Measurements from ENCODE around the gene ATP6V0B. TPM values are rescaled to one million over a fixed set of nuclear protein-coding genes. Genes with fewer than 3 reads are reported as not detected.
A peak's percentile ranks its signal among the peaks of the same experiment; 100 is the strongest.

Gene ATP6V0B
- total RNA-seq, 8 experiments from 2014 or later, result 106 to 333 (median 237) TPM

- no peak overlapping the region for H3K27ac ChIP-seq
- peak overlapping the region; percentile 69 to 92 (median 78) for H3K4me3 ChIP-seq
- in situ Hi-C loops (cut with MboI; ENCODE audit: low pct_unique_long_range_greater_than_20kb in 2 of 9, low sequenced_read_pairs in 9 of 9, unreplicated experiment in 9 of 9), result no loop called here
- WGBS, 10 experiments, result 80 to 100% (median 95%) methylated on average over 1 to 3 of the region's 4 CpGs; no CpG with 5 or more reads in 6 of the 10 experiments
- ATAC-seq (replicated peaks in 6 of 8), result no peak
- peaks cover 31 to 45% of the 10 kb centered on the region in 2 donors for H3K4me1 ChIP-seq (replicated peaks in 1 of 2)
Observed at GRCh38 chr1:43976045-43976444, 1.3 kb downstream of the ATP6V0B start.

- H3K4me1 ChIP-seq (replicated peaks in 1 of 2), result peaks cover 31 to 44% of the 10 kb centered on the region in 2 donors
- 60 to 100% (median 96%) methylated on average over 1 to 8 of the region's 8 CpGs; no CpG with 5 or more reads in 4 of the 10 experiments for WGBS, 10 experiments
- H3K4me3 ChIP-seq, result peak overlapping the region in 2 of 5 donors; percentile 80 to 92
- no peak for ATAC-seq (replicated peaks in 6 of 8)
- no peak overlapping the region for H3K27ac ChIP-seq
- in situ Hi-C loops (cut with MboI; ENCODE audit: low pct_unique_long_range_greater_than_20kb in 2 of 9, low sequenced_read_pairs in 9 of 9, unreplicated experiment in 9 of 9), result no loop called here
Observed at GRCh38 chr1:43976890-43977289, 2.1 kb downstream of the ATP6V0B start.

GRCh38 chr1:43977376-43978263 lies 2.9 kb downstream of the ATP6V0B start:
- no peak for ATAC-seq (replicated peaks in 6 of 8)
- H3K4me1 ChIP-seq (replicated peaks in 1 of 2), result peaks cover 31 to 44% of the 10 kb centered on the region in 2 donors
- H3K27ac ChIP-seq, result no peak overlapping the region
- in situ Hi-C loops (cut with MboI; ENCODE audit: low pct_unique_long_range_greater_than_20kb in 2 of 9, low sequenced_read_pairs in 9 of 9, unreplicated experiment in 9 of 9), result no loop called here
- peak overlapping the region in 2 of 5 donors; percentile 3 to 90 for H3K4me3 ChIP-seq
- WGBS, 10 experiments, result 75 to 100% (median 95%) methylated on average over 1 to 9 of the region's 9 CpGs; no CpG with 5 or more reads in 1 of the 10 experiments

- H3K4me1 ChIP-seq (replicated peaks in 1 of 2), result peaks cover 31 to 44% of the 10 kb centered on the region in 2 donors
- H3K4me3 ChIP-seq, result peak overlapping the region; percentile 54 to 90 (median 76)
- peak overlapping the region in 1 of 2 donors; percentile 78 for H3K27ac ChIP-seq
- ATAC-seq (replicated peaks in 6 of 8), result no peak
- in situ Hi-C loops (cut with MboI; ENCODE audit: low pct_unique_long_range_greater_than_20kb in 2 of 9, low sequenced_read_pairs in 9 of 9, unreplicated experiment in 9 of 9), result no loop called here
- 0 to 86% (median 37%) methylated on average over 1 to 4 of the region's 5 CpGs; no CpG with 5 or more reads in 6 of the 10 experiments for WGBS, 10 experiments
Observed at GRCh38 chr1:43978264-43978550, 3.4 kb downstream of the ATP6V0B start.

GRCh38 chr1:43978551-43979260 lies 3.9 kb downstream of the ATP6V0B start, which contains the start of gene B4GALT2:
TSS of gene B4GALT2 (plus strand) at chr1:43979210. CDS start at chr1:43981161, 1,951 bp downstream.
- peak within 1 kb of the TSS; percentile 66 to 78 for H3K27ac ChIP-seq
- peak; percentile 0 to 33 (median 16) for ATAC-seq (replicated peaks in 6 of 8)
- H3K4me1 ChIP-seq (replicated peaks in 1 of 2), result peaks cover 31 to 44% of the 10 kb centered on the region in 2 donors
- 0 to 16% (median 0%) methylated on average over 1 to 8 of the region's 54 CpGs; no CpG with 5 or more reads in 5 of the 10 experiments for WGBS, 10 experiments
- in situ Hi-C loops (cut with MboI; ENCODE audit: low pct_unique_long_range_greater_than_20kb in 2 of 9, low sequenced_read_pairs in 9 of 9, unreplicated experiment in 9 of 9), result no loop called here
- H3K4me3 ChIP-seq, result peak within 1 kb of the TSS; percentile 54 to 90 (median 76)

- Histone ChIP-seq H3K27ac (peak overlapping the region; percentile 66 to 78), H3K4me3 (peak overlapping the region; percentile 54 to 90 (median 76)), H3K4me1 (replicated peaks in 1 of 2) (peaks cover 27 to 42% of the 10 kb centered on the region in 2 donors)
- peak in 2 of 8 experiments; percentile 2 for ATAC-seq (replicated peaks in 6 of 8)
- no CpG with 5 or more reads among the region's 45 CpGs for WGBS, 10 experiments
- in situ Hi-C loops (cut with MboI; ENCODE audit: low pct_unique_long_range_greater_than_20kb in 2 of 9, low sequenced_read_pairs in 9 of 9, unreplicated experiment in 9 of 9), result no loop called here
Observed at GRCh38 chr1:43979261-43979527, 4.4 kb downstream of the ATP6V0B start.

GRCh38 chr1:43979528-43980254 lies 4.9 kb downstream of the ATP6V0B start:
- ATAC-seq (replicated peaks in 6 of 8), result peak; percentile 31 to 69 (median 58)
- peak overlapping the region; percentile 54 to 90 (median 76) for H3K4me3 ChIP-seq
- H3K27ac ChIP-seq, result peak overlapping the region; percentile 66 to 78
- 10 to 61% (median 60%) methylated on average over 1 to 2 of the region's 45 CpGs; no CpG with 5 or more reads in 7 of the 10 experiments for WGBS, 10 experiments
- in situ Hi-C loops (cut with MboI; ENCODE audit: low pct_unique_long_range_greater_than_20kb in 2 of 9, low sequenced_read_pairs in 9 of 9, unreplicated experiment in 9 of 9), result no loop called here
- peaks cover 27 to 42% of the 10 kb centered on the region in 2 donors for H3K4me1 ChIP-seq (replicated peaks in 1 of 2)

- H3K4me3 ChIP-seq, result peak overlapping the region; percentile 54 to 90 (median 76)
- in situ Hi-C loops (cut with MboI; ENCODE audit: low pct_unique_long_range_greater_than_20kb in 2 of 9, low sequenced_read_pairs in 9 of 9, unreplicated experiment in 9 of 9), result no loop called here
- H3K27ac ChIP-seq, result peak overlapping the region in 1 of 2 donors; percentile 24
- peak in 2 of 8 experiments; percentile 3 to 6 for ATAC-seq (replicated peaks in 6 of 8)
- 0 to 100% (median 74%) methylated on average over 1 to 8 of the region's 13 CpGs; no CpG with 5 or more reads in 2 of the 10 experiments for WGBS, 10 experiments
- peaks cover 27 to 42% of the 10 kb centered on the region in 2 donors for H3K4me1 ChIP-seq (replicated peaks in 1 of 2)
Observed at GRCh38 chr1:43980255-43981134, 5.7 kb downstream of the ATP6V0B start.

GRCh38 chr1:43981135-43981491 lies 6.4 kb downstream of the ATP6V0B start:
- Histone ChIP-seq H3K4me1 (replicated peaks in 1 of 2) (peaks cover 22 to 36% of the 10 kb centered on the region in 2 donors), H3K4me3 (no peak overlapping the region), H3K27ac (no peak overlapping the region)
- 88 to 100% (median 94%) methylated on average over 4 to 12 of the region's 20 CpGs; no CpG with 5 or more reads in 6 of the 10 experiments for WGBS, 10 experiments
- in situ Hi-C loops (cut with MboI; ENCODE audit: low pct_unique_long_range_greater_than_20kb in 2 of 9, low sequenced_read_pairs in 9 of 9, unreplicated experiment in 9 of 9), result no loop called here
- ATAC-seq (replicated peaks in 6 of 8), result peak in 2 of 8 experiments; percentile 56 to 71

- WGBS, 10 experiments, result 93 to 100% (median 99%) methylated on average over 1 to 8 of the region's 20 CpGs; no CpG with 5 or more reads in 4 of the 10 experiments
- Histone ChIP-seq H3K27ac (no peak overlapping the region), H3K4me1 (replicated peaks in 1 of 2) (peaks cover 19 to 31% of the 10 kb centered on the region in 2 donors), H3K4me3 (no peak overlapping the region)
- in situ Hi-C loops (cut with MboI; ENCODE audit: low pct_unique_long_range_greater_than_20kb in 2 of 9, low sequenced_read_pairs in 9 of 9, unreplicated experiment in 9 of 9), result no loop called here
- no peak for ATAC-seq (replicated peaks in 6 of 8)
Observed at GRCh38 chr1:43981636-43982035, 6.9 kb downstream of the ATP6V0B start.

GRCh38 chr1:43982241-43982640 lies 7.5 kb downstream of the ATP6V0B start:
- H3K4me3 ChIP-seq, result no peak overlapping the region
- peaks cover 19 to 25% of the 10 kb centered on the region in 2 donors for H3K4me1 ChIP-seq (replicated peaks in 1 of 2)
- no peak for ATAC-seq (replicated peaks in 6 of 8)
- H3K27ac ChIP-seq, result no peak overlapping the region
- in situ Hi-C loops (cut with MboI; ENCODE audit: low pct_unique_long_range_greater_than_20kb in 2 of 9, low sequenced_read_pairs in 9 of 9, unreplicated experiment in 9 of 9), result no loop called here
- 75 to 100% (median 94%) methylated on average over 2 to 5 of the region's 8 CpGs; no CpG with 5 or more reads in 6 of the 10 experiments for WGBS, 10 experiments

- Histone ChIP-seq H3K4me1 (replicated peaks in 1 of 2) (peaks cover 15 to 19% of the 10 kb centered on the region in 2 donors), H3K4me3 (no peak overlapping the region), H3K27ac (no peak overlapping the region)
- WGBS, 10 experiments, result 70 to 100% (median 92%) methylated on average over 1 to 15 of the region's 15 CpGs; no CpG with 5 or more reads in 2 of the 10 experiments
- ATAC-seq (replicated peaks in 6 of 8), result no peak
- in situ Hi-C loops (cut with MboI; ENCODE audit: low pct_unique_long_range_greater_than_20kb in 2 of 9, low sequenced_read_pairs in 9 of 9, unreplicated experiment in 9 of 9), result no loop called here
Observed at GRCh38 chr1:43982808-43983207, 8.0 kb downstream of the ATP6V0B start.
